Memory B cell (primary cell): Measurements from ENCODE around the gene ADAM10.

ENCODE experiments used
- ATAC-seq: fragments of 150-1000 bp; cut with Tn5 transposase; 2 replicates; pipeline ENCODE4 v1.10.0; 2021; ENCODE audit warnings: low read depth, mild to moderate bottlenecking, moderate library complexity
- DNase-seq, 2 donors: peaks; one replicate each; pipeline ENCODE4 v3.0.0; 2022; ENCODE audit warnings: low spot score in 2 of 2
- H3K27ac Mint-ChIP-seq: one replicate; pipeline ENCODE4 v1.8.0; 2022; ENCODE audit warnings: mild to moderate bottlenecking, moderate library complexity, mixed read lengths
- H3K27me3 Mint-ChIP-seq: one replicate; pipeline ENCODE4 v1.8.0; 2022; ENCODE audit warnings: mixed read lengths
- H3K36me3 Mint-ChIP-seq: one replicate; pipeline ENCODE4 v1.8.0; 2022; ENCODE audit warnings: mild to moderate bottlenecking, mixed read lengths
- H3K4me1 Mint-ChIP-seq: one replicate; pipeline ENCODE4 v1.8.0; 2022; ENCODE audit warnings: mixed read lengths
- H3K4me3 Mint-ChIP-seq: one replicate; pipeline ENCODE4 v1.8.0; 2022; ENCODE audit warnings: mild to moderate bottlenecking, moderate library complexity, mixed read lengths
- H3K9me3 Mint-ChIP-seq: one replicate; pipeline ENCODE4 v1.8.0; 2022; ENCODE audit warnings: mixed read lengths

ADAM10 gene

DNA sequence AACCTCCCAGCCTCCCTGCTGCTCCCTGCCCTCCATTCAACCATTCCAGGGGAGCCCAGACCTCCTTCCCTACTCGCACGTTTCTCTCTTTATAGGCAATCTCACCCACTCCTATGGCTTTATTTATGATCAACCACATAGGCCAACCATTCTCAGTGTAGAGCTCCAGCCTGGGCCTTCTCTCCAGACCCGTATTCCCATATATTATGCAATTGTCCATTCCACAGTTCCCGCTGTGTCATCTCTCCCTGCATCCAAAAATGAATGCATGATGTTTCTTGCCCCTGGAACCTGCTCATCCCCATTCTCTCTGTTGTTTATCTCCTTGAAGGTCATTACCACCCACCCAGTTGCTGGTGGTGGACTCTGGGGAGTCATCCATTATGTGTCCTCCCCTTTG lies 177.0 kb downstream of the ADAM10 start:
- no peak for DNase-seq
- Mint-ChIP-seq H3K4me3 (no peak overlapping the region), H3K27me3 (peaks cover 4% of the 10 kb centered on the region), H3K36me3 (no peaks in the 10 kb centered on the region), H3K4me1 (no peaks in the 10 kb centered on the region), H3K27ac (no peak overlapping the region), H3K9me3 (peaks cover 2% of the 10 kb centered on the region)
- ATAC-seq: no peak

DNA sequence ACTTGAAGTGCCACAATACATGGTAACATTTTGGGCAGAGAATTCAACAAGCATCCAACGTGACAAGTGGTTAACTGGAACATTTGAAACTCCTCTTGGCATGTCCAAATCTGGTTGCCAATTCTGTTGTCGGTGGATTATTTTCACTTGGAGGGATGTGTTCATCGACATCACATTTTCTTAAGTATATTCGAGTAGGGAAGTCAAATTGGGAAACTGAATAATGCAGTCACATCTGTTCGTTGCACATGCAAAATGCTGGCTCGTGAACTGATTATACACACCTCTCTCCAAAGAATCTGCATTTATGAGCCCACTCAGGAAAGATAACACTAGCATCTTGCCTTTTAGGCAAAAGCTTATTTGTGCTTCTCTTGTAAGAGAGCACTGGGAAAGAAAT lies 178.0 kb downstream of the ADAM10 start:
- H3K27ac Mint-ChIP-seq: no peak overlapping the region
- DNase-seq (no peak), ATAC-seq (no peak)
- no peak overlapping the region for H3K4me3 Mint-ChIP-seq
- no peaks in the 10 kb centered on the region for H3K4me1 Mint-ChIP-seq
- H3K36me3 Mint-ChIP-seq: no peaks in the 10 kb centered on the region
- peaks cover 4% of the 10 kb centered on the region for H3K27me3 Mint-ChIP-seq
- peaks cover 2% of the 10 kb centered on the region for H3K9me3 Mint-ChIP-seq

DNA sequence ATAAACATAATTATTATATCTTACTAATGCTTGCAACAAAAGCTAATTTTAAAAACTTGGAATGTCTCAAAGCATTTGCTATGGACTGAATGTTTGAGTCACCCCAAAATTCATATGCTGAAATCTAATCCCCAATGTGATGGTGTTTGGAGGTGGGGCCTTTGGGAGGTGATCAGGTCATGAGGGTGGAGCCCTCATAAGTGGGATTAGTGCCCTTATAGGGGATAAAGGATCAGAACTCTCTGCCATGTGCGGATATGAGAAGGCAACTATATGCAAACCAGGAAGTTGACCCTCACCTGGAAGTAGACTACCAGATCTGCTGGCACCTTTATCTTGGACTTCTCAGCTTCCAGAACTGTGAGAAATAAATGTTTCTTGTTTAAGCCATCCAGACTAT lies 180.1 kb downstream of the ADAM10 start:
- ATAC-seq: no peak
- Mint-ChIP-seq H3K36me3 (no peaks in the 10 kb centered on the region), H3K4me3 (no peak overlapping the region)

DNA sequence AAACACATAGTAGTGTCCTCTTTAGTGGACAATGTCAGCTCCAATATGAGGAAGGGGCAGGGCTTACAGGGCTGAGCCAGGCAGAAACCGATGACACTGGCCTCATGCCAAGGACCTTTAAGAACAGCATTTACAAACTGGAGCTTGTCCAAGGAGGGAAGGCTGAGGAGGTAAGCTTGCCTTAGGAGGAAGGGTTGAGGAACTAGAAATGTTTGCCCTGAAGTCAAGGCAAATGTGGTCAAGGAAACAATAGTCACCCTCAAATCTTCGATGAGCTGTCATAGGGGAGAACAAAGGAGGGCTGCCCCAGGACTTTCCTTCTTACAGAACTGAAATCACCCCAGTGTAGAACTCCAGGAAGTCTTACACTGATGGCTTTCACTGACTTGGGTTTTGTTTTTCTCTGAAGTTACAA lies 181.3 kb downstream of the ADAM10 start:
- ATAC-seq (no peak), DNase-seq (no peak)
- Mint-ChIP-seq H3K27me3 (peaks cover 8% of the 10 kb centered on the region), H3K36me3 (no peaks in the 10 kb centered on the region), H3K4me1 (no peaks in the 10 kb centered on the region), H3K4me3 (no peak overlapping the region), H3K27ac (no peak overlapping the region), H3K9me3 (peaks cover 2% of the 10 kb centered on the region)

More for the DNA sequence above, 180.1 kb downstream of the ADAM10 start:
- Mint-ChIP-seq H3K27me3 (peaks cover 4% of the 10 kb centered on the region), H3K27ac (no peak overlapping the region), H3K4me1 (no peaks in the 10 kb centered on the region), H3K9me3 (peaks cover 2% of the 10 kb centered on the region)
- DNase-seq: no peak

DNA sequence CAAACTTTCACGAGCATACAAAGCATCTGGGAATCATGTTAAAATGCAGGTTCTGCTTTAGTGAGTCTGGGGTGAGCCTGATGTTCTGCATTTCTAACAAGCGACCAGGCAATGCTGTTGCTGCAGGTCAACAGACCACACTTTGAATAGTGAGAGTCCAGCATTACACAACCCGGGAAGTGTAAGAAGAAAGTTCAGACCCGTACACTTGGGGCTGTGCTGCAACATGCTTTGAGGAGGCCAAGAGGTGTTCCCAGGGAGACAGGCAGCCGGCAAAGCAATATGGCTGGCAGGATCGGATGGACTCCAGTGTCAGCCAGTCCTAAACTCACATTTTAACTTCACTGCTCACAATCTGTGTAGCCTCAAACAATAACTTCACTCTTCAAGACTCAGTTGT lies 183.5 kb downstream of the ADAM10 start:
- Mint-ChIP-seq H3K9me3 (peaks cover 2% of the 10 kb centered on the region), H3K4me3 (no peak overlapping the region), H3K4me1 (no peaks in the 10 kb centered on the region), H3K36me3 (no peaks in the 10 kb centered on the region), H3K27ac (no peak overlapping the region), H3K27me3 (peaks cover 13% of the 10 kb centered on the region)
- ATAC-seq (no peak), DNase-seq (no peak)

DNA sequence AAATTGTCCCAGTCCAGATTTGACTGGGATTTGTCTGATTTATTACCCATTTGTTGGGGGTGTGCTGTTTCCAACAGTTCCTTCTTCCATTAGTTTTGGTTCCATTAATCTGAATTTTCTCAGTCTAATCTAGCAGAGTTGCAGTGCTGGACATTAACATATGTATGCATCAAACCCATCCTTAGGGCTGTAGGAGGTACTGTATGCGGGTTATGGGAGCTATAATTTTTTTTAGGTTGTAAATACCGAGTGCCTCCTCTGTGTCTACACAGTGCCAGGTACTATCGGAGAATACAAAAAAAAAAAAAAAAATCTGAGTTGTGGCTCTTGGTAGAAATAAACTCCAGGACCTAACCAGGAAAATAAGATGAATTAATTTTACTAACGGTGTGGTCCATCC lies 183.9 kb downstream of the ADAM10 start:
- ATAC-seq (no peak), DNase-seq (no peak)
- Mint-ChIP-seq H3K9me3 (peaks cover 2% of the 10 kb centered on the region), H3K27ac (no peak overlapping the region), H3K4me3 (no peak overlapping the region), H3K27me3 (peaks cover 13% of the 10 kb centered on the region), H3K4me1 (no peaks in the 10 kb centered on the region), H3K36me3 (no peaks in the 10 kb centered on the region)

DNA sequence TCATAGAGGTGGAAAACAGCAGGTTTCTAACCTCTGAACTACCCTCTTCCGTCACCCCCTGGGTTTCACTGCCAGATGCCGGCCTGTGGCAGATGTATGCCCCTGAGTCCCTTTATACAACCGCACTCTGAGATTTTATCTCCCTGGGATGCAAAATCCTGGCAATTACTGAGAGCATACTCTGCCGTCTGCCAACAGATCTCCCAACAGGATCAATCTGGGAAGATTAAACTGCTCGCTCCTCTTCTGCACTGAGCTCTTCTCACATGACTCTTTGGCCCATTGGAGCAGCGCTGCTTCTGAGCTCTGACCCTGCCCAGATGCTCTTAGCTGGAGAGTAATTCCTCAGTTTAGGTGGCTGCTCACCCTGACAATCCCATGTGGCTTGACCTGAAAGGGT lies 184.5 kb downstream of the ADAM10 start:
- peaks cover 11% of the 10 kb centered on the region for H3K27me3 Mint-ChIP-seq
- no peak overlapping the region for H3K4me3 Mint-ChIP-seq
- H3K27ac Mint-ChIP-seq: no peak overlapping the region
- no peaks in the 10 kb centered on the region for H3K4me1 Mint-ChIP-seq
- H3K9me3 Mint-ChIP-seq: peaks cover 2% of the 10 kb centered on the region
- no peak for DNase-seq
- no peaks in the 10 kb centered on the region for H3K36me3 Mint-ChIP-seq
- ATAC-seq: no peak

DNA sequence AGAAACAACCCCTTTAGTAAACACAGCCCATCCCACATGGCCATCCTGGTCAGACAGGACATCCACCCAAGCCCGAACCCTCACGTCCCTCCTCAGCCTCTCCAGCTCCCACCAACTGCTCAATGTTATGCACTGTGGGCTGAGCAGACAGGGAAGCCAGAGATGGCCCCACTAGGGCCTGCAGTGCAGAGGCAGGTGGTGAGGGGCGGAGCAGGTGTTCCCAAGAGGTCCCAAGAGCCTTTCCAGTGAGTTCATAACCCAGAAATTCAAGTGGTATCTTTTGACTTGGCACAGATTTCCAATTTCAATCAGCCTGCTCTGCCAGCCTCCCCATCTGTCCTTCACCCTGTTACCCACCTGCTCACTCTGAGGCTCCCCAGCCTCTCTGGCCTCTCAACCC lies 187.4 kb downstream of the ADAM10 start:
- peaks cover 17% of the 10 kb centered on the region for H3K27me3 Mint-ChIP-seq
- no peak overlapping the region for H3K27ac Mint-ChIP-seq
- H3K36me3 Mint-ChIP-seq: no peaks in the 10 kb centered on the region
- H3K4me3 Mint-ChIP-seq: no peak overlapping the region
- no peaks in the 10 kb centered on the region for H3K9me3 Mint-ChIP-seq
- H3K4me1 Mint-ChIP-seq: no peaks in the 10 kb centered on the region
- DNase-seq: no peak
- no peak for ATAC-seq

DNA sequence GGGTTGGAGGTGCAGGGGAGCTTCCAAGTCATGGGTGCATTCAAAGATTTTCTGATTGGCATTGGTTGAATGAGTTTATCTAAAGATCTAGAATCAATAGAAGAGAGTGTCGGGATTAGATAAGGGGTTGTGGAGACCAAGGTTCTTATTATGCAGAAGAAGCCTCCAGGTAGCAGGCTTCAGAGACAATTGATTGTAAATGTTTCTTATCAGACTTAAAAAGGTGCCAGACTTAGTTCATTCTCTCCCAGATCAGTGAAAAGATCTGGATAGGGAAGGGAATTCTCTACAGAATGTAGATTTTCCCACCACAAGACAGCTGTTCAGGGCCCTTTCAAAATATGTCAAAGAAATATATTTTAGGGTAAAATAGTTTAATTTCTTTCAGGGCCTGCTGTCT lies 188.2 kb downstream of the ADAM10 start:
- no peak overlapping the region for H3K27ac Mint-ChIP-seq
- no peak for ATAC-seq
- H3K36me3 Mint-ChIP-seq: no peaks in the 10 kb centered on the region
- H3K4me3 Mint-ChIP-seq: no peak overlapping the region
- no peak for DNase-seq
- no peaks in the 10 kb centered on the region for H3K9me3 Mint-ChIP-seq
- H3K27me3 Mint-ChIP-seq: peaks cover 17% of the 10 kb centered on the region
- no peaks in the 10 kb centered on the region for H3K4me1 Mint-ChIP-seq

DNA sequence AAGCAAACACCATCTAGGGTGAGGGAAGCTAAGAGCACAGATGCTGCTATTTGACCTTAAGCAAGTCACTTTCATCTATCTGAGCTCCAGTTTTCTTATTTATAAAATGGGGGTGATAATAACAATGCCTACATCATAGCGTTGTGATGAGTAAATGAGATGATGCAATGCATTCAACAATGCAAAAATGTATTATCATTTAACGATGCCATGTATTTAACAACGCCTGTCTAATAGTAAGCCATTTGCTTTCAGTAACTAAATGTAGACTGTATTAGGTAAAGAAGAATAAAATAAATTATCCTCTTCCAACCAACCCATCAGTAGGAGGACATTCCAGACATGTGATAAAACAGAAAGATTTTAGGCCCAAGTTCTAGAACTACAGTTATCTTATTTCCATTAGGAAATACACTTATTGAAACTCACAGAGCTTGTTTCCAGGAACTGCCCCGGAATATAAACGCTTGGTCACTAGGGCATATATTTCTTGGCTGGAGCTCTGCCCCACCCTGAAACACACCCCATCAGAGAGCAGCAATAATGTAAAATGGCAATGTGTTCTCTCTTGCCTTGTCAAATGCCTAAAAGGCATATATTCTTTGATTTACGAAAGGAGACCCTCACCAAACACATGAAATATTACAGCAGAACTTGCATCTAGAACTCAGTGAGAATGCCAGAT lies 189.5 kb downstream of the ADAM10 start:
- Mint-ChIP-seq H3K27me3 (peaks cover 19% of the 10 kb centered on the region), H3K4me1 (no peaks in the 10 kb centered on the region), H3K36me3 (no peaks in the 10 kb centered on the region), H3K4me3 (no peak overlapping the region), H3K9me3 (no peaks in the 10 kb centered on the region), H3K27ac (no peak overlapping the region)
- DNase-seq: no peak
- no peak for ATAC-seq

DNA sequence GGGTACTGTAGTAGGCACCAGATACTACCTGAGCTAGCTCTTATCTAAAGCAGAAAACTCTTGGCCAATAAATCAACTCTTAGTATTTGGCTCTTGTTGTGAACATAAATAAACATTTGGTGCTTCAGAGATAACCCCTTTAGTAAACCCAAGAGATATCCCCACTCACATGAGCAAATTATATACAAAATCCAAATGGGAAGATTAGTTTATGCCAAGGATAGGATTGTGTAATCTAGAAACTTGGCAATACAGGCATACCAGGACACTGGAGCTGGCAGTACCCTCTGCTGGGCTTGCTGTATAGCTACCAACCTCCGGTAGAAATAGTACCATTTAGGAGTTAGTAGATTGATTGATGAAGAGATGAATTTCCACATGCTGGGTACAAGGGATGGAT lies 190.7 kb downstream of the ADAM10 start:
- ATAC-seq (no peak), DNase-seq (no peak)
- no peak overlapping the region for H3K4me3 Mint-ChIP-seq
- H3K9me3 Mint-ChIP-seq: no peaks in the 10 kb centered on the region
- H3K4me1 Mint-ChIP-seq: no peaks in the 10 kb centered on the region
- H3K27ac Mint-ChIP-seq: no peak overlapping the region
- no peaks in the 10 kb centered on the region for H3K36me3 Mint-ChIP-seq
- peaks cover 16% of the 10 kb centered on the region for H3K27me3 Mint-ChIP-seq

DNA sequence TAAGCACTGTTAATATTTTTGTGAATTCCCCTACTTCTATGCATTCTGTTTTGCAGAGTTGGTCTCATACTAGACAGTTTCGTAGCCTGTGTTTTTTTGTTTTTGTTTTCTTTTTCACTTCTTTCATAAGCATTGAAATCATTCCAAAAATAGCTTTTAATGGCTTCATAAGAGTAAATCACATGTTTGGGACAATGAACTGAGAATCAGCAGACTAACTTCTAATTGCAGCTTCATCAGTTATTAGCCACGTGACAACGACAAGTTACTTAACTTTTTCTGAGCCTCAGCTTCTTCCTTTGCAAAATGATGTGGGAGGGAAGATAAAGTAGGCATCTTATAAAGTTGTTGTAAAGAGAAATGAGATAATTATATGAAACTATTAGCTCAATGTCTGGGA lies 193.0 kb downstream of the ADAM10 start:
- no peak overlapping the region for H3K4me3 Mint-ChIP-seq
- H3K27me3 Mint-ChIP-seq: peaks cover 21% of the 10 kb centered on the region
- no peaks in the 10 kb centered on the region for H3K4me1 Mint-ChIP-seq
- no peak for ATAC-seq
- H3K9me3 Mint-ChIP-seq: no peaks in the 10 kb centered on the region
- no peaks in the 10 kb centered on the region for H3K36me3 Mint-ChIP-seq
- no peak overlapping the region for H3K27ac Mint-ChIP-seq
- DNase-seq: no peak

DNA sequence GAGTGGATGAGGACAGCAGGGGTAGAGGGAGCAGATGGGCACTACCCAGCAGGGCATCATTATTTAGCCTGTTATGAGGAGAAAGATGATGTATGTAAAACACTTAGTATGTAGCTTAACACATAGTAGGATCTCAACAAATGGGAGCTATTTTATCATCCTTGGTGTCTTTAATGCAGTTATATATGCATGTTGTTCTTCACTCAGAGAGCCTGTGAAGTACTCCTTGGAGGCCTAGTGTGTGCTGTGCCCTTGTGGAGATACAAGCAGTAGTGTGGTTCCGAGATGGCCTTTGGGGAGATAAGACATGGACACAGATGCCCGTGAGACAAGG lies 193.5 kb downstream of the ADAM10 start:
- Mint-ChIP-seq H3K27me3 (peaks cover 23% of the 10 kb centered on the region), H3K9me3 (no peaks in the 10 kb centered on the region), H3K36me3 (no peaks in the 10 kb centered on the region), H3K4me1 (no peaks in the 10 kb centered on the region), H3K4me3 (no peak overlapping the region), H3K27ac (no peak overlapping the region)
- no peak for DNase-seq
- ATAC-seq: no peak

DNA sequence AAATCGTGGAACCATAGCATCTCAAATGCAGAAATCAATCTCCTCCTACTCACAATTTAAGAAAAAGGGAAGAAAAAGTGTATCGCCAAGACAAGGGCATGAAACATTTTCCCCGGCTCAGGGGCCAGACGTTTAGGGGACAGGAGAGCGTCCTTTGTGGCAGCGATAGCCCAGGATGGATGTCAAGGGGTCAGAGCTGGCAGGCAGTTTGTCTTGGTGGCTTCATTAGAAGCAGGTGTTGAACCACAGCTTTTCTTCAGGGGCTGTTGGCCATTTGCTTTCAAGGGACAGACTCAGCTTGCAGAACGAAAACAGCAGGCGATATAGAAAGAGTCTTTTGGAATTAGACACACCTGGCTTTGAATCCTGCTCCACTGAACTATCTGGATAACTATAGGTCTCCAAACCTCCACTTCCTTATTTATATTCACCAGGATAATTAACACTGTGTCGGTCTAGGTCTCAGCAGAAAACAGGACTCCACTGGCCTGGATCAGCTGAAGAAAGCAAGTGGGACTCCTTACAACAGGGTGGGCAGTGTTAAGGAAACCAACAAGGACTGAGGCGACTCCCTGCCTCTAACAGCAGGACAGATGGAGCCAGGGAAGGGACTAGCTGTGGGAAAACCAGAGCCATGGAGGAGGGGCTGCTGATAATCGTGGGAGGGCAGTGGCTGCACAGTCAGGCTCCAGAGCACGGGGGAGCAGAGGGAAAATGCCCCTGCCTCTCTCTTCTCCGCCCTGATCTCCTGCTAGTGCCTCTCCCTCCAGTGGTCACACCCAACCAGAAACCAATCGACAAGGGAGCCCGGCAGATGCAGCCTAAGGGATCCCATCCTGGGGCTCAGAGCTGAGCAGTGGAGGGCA lies 194.1 kb downstream of the ADAM10 start:
- no peak overlapping the region for H3K27ac Mint-ChIP-seq
- DNase-seq: no peak
- no peak overlapping the region for H3K4me3 Mint-ChIP-seq
- ATAC-seq: no peak
- H3K4me1 Mint-ChIP-seq: no peaks in the 10 kb centered on the region
- peaks cover 24% of the 10 kb centered on the region for H3K27me3 Mint-ChIP-seq
- no peaks in the 10 kb centered on the region for H3K9me3 Mint-ChIP-seq
- H3K36me3 Mint-ChIP-seq: no peaks in the 10 kb centered on the region

DNA sequence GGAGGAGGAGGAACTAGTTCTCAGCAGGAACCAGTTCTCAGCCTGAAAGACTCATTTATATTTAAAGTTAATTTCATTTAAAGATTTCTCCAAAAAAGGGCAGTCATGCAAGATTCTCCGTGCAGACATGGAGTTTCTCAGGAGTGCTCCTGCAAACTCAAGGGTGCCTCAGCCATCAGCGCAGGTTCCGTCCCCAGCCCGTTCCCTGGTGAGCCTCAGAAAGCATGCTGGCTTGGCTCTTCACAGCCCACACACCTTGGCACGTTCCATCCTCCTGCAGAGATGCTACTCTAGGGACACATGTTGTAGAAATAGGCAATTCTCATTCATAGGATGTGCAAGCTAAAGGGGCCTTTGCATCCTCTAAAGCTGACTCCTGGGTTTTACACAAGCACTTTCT lies 194.7 kb downstream of the ADAM10 start:
- Mint-ChIP-seq H3K36me3 (no peaks in the 10 kb centered on the region), H3K4me1 (no peaks in the 10 kb centered on the region), H3K27ac (no peak overlapping the region), H3K4me3 (no peak overlapping the region), H3K9me3 (no peaks in the 10 kb centered on the region), H3K27me3 (peaks cover 28% of the 10 kb centered on the region)
- no peak for ATAC-seq
- no peak for DNase-seq
